Measurements from ENCODE around the gene TMEM203. TPM values are rescaled to one million over a fixed set of nuclear protein-coding genes. Genes with fewer than 3 reads are reported as not detected.
A peak's percentile ranks its signal among the peaks of the same experiment; 100 is the strongest.

TMEM203 gene
- total and polyA plus RNA-seq, 2 of the 13 experiments (the other 11 are each of a cell fraction or from before 2014, with no cell fraction given): 23.4 to 36.7 TPM

DNA sequence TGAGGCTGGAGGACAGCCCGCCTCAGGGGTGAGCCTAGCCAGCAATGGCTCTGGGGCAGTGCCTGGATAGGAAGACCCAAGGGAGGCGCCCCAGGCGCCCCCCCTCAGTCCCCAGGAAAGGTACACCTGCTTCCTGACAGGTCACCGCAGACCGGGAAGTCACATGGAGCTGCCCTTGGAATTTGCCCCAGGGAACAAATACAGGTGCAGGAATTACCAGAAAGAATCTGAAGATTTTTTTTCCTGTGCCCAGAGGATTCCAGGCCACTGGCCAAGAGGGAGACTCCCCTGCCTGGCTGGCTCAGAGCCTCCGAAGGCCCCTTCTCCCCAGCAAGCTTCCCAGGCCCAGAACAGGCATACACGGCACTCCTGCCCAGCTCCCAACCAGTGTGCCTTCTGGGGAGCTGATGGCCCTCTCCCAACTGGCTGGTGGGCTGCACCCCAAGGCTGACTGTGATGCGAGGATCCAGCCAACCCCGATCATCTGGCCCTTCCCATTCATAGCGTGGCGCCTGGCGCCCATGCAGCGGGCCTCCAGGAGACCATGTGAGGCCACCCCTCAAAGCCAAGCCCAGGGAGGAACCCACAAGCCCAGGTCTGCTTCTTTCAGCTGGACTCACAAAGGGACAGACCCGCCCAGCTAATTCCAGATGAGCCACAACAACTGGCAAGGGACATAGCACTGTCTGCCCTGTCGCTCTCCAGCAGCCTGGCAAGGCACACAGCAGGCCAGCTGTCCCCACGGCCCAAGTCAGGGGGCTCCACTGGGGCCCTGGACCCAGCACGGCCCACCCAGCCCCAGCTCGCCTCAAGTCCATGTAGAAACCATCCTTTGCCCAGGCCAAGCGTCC is 7.2 kb downstream of the TMEM203 start (continued):
- TF ChIP-seq, protein P1, sequence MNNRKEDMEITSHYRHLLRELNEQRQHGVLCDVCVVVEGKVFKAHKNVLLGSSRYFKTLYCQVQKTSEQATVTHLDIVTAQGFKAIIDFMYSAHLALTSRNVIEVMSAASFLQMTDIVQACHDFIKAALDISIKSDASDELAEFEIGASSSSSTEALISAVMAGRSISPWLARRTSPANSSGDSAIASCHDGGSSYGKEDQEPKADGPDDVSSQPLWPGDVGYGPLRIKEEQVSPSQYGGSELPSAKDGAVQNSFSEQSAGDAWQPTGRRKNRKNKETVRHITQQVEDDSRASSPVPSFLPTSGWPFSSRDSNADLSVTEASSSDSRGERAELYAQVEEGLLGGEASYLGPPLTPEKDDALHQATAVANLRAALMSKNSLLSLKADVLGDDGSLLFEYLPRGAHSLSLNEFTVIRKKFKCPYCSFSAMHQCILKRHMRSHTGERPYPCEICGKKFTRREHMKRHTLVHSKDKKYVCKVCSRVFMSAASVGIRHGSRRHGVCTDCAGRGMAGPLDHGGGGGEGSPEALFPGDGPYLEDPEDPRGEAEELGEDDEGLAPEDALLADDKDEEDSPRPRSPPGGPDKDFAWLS (CRISPR knock-in tag; IDR thresholded peaks at IDR 0.05; ENCODE audit: borderline replicate concordance): no peak
- TF ChIP-seq SRY (CRISPR knock-in tag; IDR thresholded peaks at IDR 0.05) (0 out of 2 replicates have a peak, but pooled peaks have one; percentile 30), ZNF33A (CRISPR knock-in tag; IDR thresholded peaks at IDR 0.05; ENCODE audit: borderline replicate concordance) (no peak), ZFP36L2 (CRISPR knock-in tag; IDR thresholded peaks at IDR 0.05) (no peak), RFX5 (IDR thresholded peaks at IDR 0.05; ENCODE audit: low read depth, low read length) (no peak), ZSCAN21 (CRISPR knock-in tag; IDR thresholded peaks at IDR 0.05; ENCODE audit: borderline replicate concordance) (no peak), CHCHD3 (CRISPR knock-in tag; IDR thresholded peaks at IDR 0.05) (no peak), ZSCAN30 (CRISPR knock-in tag; IDR thresholded peaks at IDR 0.05) (no peak), POLR2AphosphoS5 (IDR thresholded peaks at IDR 0.05; ENCODE audit: low read depth, low read length) (no peak), ZBTB3 (CRISPR knock-in tag; IDR thresholded peaks at IDR 0.05; ENCODE audit: borderline replicate concordance, low read depth) (no peak), SAP130 (CRISPR knock-in tag; IDR thresholded peaks at IDR 0.05; ENCODE audit: low read depth) (peak; percentile 89), GATAD2A (CRISPR knock-in tag; IDR thresholded peaks at IDR 0.05) (peak; percentile 59; the same call in 1 of the 2 replicates), ELF3 (CRISPR knock-in tag; IDR thresholded peaks at IDR 0.05) (peak; percentile 37; the same call in 1 of the 2 replicates)
- TF ChIP-seq, protein P2, sequence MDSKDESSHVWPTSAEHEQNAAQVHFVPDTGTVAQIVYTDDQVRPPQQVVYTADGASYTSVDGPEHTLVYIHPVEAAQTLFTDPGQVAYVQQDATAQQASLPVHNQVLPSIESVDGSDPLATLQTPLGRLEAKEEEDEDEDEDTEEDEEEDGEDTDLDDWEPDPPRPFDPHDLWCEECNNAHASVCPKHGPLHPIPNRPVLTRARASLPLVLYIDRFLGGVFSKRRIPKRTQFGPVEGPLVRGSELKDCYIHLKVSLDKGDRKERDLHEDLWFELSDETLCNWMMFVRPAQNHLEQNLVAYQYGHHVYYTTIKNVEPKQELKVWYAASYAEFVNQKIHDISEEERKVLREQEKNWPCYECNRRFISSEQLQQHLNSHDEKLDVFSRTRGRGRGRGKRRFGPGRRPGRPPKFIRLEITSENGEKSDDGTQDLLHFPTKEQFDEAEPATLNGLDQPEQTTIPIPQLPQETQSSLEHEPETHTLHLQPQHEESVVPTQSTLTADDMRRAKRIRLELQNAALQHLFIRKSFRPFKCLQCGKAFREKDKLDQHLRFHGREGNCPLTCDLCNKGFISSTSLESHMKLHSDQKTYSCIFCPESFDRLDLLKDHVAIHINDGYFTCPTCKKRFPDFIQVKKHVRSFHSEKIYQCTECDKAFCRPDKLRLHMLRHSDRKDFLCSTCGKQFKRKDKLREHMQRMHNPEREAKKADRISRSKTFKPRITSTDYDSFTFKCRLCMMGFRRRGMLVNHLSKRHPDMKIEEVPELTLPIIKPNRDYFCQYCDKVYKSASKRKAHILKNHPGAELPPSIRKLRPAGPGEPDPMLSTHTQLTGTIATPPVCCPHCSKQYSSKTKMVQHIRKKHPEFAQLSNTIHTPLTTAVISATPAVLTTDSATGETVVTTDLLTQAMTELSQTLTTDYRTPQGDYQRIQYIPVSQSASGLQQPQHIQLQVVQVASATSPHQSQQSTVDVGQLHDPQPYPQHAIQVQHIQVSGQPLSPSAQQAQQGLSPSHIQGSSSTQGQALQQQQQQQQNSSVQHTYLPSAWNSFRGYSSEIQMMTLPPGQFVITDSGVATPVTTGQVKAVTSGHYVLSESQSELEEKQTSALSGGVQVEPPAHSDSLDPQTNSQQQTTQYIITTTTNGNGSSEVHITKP (CRISPR knock-in tag; IDR thresholded peaks at IDR 0.05; ENCODE audit: low read depth): no peak
- TF ChIP-seq, protein P3, sequence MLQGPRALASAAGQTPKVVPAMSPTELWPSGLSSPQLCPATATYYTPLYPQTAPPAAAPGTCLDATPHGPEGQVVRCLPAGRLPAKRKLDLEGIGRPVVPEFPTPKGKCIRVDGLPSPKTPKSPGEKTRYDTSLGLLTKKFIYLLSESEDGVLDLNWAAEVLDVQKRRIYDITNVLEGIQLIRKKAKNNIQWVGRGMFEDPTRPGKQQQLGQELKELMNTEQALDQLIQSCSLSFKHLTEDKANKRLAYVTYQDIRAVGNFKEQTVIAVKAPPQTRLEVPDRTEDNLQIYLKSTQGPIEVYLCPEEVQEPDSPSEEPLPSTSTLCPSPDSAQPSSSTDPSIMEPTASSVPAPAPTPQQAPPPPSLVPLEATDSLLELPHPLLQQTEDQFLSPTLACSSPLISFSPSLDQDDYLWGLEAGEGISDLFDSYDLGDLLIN (CRISPR knock-in tag; IDR thresholded peaks at IDR 0.05; ENCODE audit: borderline replicate concordance): no peak
- TF ChIP-seq, protein P4, sequence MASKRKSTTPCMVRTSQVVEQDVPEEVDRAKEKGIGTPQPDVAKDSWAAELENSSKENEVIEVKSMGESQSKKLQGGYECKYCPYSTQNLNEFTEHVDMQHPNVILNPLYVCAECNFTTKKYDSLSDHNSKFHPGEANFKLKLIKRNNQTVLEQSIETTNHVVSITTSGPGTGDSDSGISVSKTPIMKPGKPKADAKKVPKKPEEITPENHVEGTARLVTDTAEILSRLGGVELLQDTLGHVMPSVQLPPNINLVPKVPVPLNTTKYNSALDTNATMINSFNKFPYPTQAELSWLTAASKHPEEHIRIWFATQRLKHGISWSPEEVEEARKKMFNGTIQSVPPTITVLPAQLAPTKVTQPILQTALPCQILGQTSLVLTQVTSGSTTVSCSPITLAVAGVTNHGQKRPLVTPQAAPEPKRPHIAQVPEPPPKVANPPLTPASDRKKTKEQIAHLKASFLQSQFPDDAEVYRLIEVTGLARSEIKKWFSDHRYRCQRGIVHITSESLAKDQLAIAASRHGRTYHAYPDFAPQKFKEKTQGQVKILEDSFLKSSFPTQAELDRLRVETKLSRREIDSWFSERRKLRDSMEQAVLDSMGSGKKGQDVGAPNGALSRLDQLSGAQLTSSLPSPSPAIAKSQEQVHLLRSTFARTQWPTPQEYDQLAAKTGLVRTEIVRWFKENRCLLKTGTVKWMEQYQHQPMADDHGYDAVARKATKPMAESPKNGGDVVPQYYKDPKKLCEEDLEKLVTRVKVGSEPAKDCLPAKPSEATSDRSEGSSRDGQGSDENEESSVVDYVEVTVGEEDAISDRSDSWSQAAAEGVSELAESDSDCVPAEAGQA (IDR thresholded peaks at IDR 0.05; ENCODE audit: low read depth): no peak
- TF ChIP-seq, protein P4 (CRISPR knock-in tag; IDR thresholded peaks at IDR 0.05; ENCODE audit: borderline replicate concordance): no peak
